ENCODE results near the gene ADRA2C. TPM values are rescaled to one million over a fixed set of nuclear protein-coding genes. Genes with fewer than 3 reads are reported as not detected.

Gene ADRA2C
- total RNA-seq, 3 donors from 2014 or later = not detected

- H3K9me3 Mint-ChIP-seq = no peaks in the 10 kb centered on the region
- no peak for DNase-seq
- H3K27me3 Mint-ChIP-seq (ENCODE audit: low read depth) = peaks cover 6% of the 10 kb centered on the region
- H3K36me3 Mint-ChIP-seq (ENCODE audit: insufficient read depth) = no peaks in the 10 kb centered on the region
- ATAC-seq = no peak
- no peaks in the 10 kb centered on the region for H3K4me1 Mint-ChIP-seq (ENCODE audit: low read depth)
- no peak overlapping the region for H3K4me3 Mint-ChIP-seq
Measured at GRCh38 chr4:3784454-3785291, 18.5 kb downstream of the ADRA2C start.

DNA sequence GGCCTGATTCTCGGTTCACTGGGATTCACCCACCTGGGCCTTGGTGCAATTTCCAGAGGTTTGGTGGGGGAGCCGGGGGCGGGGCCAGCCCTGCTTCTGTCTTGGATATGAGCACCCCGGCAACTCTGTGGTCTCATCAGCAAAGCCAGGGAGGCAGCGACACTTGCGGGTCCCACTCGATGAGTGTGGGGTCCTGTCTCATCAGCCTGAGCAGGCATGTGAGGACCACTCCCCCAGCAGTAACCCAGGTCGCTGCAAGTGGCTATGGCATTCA lies 19.0 kb downstream of the ADRA2C start:
- Mint-ChIP-seq H3K36me3 (ENCODE audit: insufficient read depth) (no peaks in the 10 kb centered on the region), H3K9me3 (no peaks in the 10 kb centered on the region), H3K4me3 (no peak overlapping the region), H3K27me3 (ENCODE audit: low read depth) (peaks cover 6% of the 10 kb centered on the region), H3K4me1 (ENCODE audit: low read depth) (no peaks in the 10 kb centered on the region)
- ATAC-seq (no peak), DNase-seq (no peak)

GRCh38 chr4:3786196-3786869 lies 20.1 kb downstream of the ADRA2C start:
- H3K27me3 Mint-ChIP-seq (ENCODE audit: low read depth) = peaks cover 11% of the 10 kb centered on the region
- ATAC-seq (no peak), DNase-seq (no peak)
- H3K9me3 Mint-ChIP-seq = no peaks in the 10 kb centered on the region
- H3K4me3 Mint-ChIP-seq = no peak overlapping the region
- H3K4me1 Mint-ChIP-seq (ENCODE audit: low read depth) = no peaks in the 10 kb centered on the region
- no peaks in the 10 kb centered on the region for H3K36me3 Mint-ChIP-seq (ENCODE audit: insufficient read depth)

- peaks cover 17% of the 10 kb centered on the region for H3K27me3 Mint-ChIP-seq (ENCODE audit: low read depth)
- no peaks in the 10 kb centered on the region for H3K4me1 Mint-ChIP-seq (ENCODE audit: low read depth)
- no peaks in the 10 kb centered on the region for H3K36me3 Mint-ChIP-seq (ENCODE audit: insufficient read depth)
- H3K9me3 Mint-ChIP-seq = no peaks in the 10 kb centered on the region
- DNase-seq = no peak
- no peak overlapping the region for H3K4me3 Mint-ChIP-seq
- ATAC-seq = no peak
Measured at GRCh38 chr4:3787489-3788365, 21.5 kb downstream of the ADRA2C start.

GRCh38 chr4:3788366-3788660 lies 22.1 kb downstream of the ADRA2C start:
- no peak for ATAC-seq

GRCh38 chr4:3789587-3789986 lies 23.4 kb downstream of the ADRA2C start:
- Mint-ChIP-seq H3K4me3 (no peak overlapping the region), H3K9me3 (peaks cover under 1% of the 10 kb centered on the region), H3K36me3 (ENCODE audit: insufficient read depth) (no peaks in the 10 kb centered on the region), H3K27me3 (ENCODE audit: low read depth) (peaks cover 13% of the 10 kb centered on the region), H3K4me1 (ENCODE audit: low read depth) (no peaks in the 10 kb centered on the region)
- no peak for ATAC-seq
- DNase-seq = no peak

More at GRCh38 chr4:3788366-3788660, 22.1 kb downstream of the ADRA2C start:
- Mint-ChIP-seq H3K36me3 (ENCODE audit: insufficient read depth) (no peaks in the 10 kb centered on the region), H3K4me1 (ENCODE audit: low read depth) (no peaks in the 10 kb centered on the region), H3K9me3 (no peaks in the 10 kb centered on the region), H3K4me3 (no peak overlapping the region), H3K27me3 (ENCODE audit: low read depth) (peaks cover 15% of the 10 kb centered on the region)
- no peak for DNase-seq

DNA sequence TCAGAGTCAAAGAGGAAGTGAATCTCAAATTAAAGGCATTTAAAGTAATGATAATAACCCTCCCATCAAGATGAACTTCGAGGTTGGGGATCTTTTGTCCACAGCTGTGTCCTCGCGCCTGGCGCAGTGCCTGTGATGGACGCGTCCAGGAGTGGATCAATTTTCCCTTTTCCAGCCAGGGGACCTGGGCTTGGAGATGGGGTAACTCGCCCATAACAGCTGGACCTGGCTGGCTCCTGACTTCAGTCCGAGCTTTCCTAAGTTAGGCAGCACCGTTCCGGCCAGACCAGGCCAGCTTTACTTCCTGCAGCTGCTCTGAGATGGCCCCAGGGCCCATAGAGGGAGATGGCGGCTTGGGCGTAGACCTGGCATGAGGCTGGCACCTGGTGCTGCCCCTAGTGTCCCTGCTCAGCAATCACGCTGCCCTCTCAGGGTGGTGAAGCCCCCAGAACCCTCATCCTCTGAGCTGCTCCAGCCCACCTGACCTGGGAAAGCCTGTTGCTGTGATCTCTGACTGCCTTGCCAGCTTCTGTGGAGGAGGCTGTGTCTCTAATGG lies 23.9 kb downstream of the ADRA2C start:
- H3K4me3 Mint-ChIP-seq = no peak overlapping the region
- peaks cover 5% of the 10 kb centered on the region for H3K9me3 Mint-ChIP-seq
- H3K4me1 Mint-ChIP-seq (ENCODE audit: low read depth) = no peaks in the 10 kb centered on the region
- H3K36me3 Mint-ChIP-seq (ENCODE audit: insufficient read depth) = no peaks in the 10 kb centered on the region
- DNase-seq = no peak
- no peak for ATAC-seq
- H3K27me3 Mint-ChIP-seq (ENCODE audit: low read depth) = peaks cover 13% of the 10 kb centered on the region

DNA sequence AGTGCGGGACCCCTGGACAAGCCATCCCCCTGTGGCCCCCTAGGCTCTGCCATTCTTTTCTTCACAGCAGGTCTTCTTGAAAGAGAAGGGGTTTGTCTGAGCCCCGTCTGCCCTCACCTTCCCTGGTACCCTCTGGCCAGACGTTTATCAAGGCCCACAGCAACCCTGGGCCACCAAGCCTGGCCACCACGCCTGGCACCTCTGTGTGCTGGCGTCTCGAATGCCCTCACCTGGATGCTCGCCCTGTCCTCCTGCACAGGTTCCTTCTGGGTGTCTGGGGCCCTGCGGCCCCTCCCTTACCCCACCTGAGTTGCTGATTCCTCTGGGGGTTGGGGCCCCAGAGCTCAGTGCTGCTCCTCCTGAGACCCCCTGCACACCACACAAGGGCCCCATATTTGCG lies 25.1 kb downstream of the ADRA2C start:
- ATAC-seq (no peak), DNase-seq (no peak)
- Mint-ChIP-seq H3K36me3 (ENCODE audit: insufficient read depth) (no peaks in the 10 kb centered on the region), H3K4me1 (ENCODE audit: low read depth) (no peaks in the 10 kb centered on the region), H3K9me3 (peaks cover 17% of the 10 kb centered on the region), H3K4me3 (no peak overlapping the region), H3K27me3 (ENCODE audit: low read depth) (peaks cover 13% of the 10 kb centered on the region)

DNA sequence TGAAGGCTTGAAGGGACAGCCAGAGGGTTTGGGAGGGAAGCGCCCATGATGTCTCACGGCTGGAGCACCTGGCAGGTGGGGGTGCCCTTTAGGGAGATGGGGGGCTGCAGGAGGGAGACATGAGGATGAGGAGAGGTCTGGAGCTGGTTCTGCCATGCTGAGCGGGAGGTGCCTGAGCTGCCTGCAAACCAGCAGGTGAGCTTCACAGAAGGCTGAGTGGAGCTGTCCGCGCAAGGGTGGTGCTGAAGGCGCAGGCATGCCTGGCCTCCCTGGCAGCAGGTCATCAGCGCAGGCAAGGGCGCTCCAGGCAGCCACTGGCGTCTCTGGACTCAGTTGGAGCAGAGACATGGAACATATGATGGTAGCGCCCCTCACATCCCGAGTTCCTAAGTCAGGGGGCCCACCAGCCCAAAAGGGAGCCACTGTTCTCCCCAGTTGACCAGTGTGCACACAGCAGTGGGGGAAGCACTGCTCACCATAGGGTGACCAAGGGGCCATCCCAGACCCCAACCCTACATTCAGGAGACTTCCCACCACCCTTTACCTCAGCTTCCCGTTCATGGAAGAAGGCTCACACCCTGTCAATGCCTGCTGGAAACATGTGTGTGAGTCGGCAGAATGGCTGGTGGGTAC lies 25.8 kb downstream of the ADRA2C start:
- Mint-ChIP-seq H3K4me3 (no peak overlapping the region), H3K4me1 (ENCODE audit: low read depth) (no peaks in the 10 kb centered on the region), H3K9me3 (peaks cover 23% of the 10 kb centered on the region), H3K27me3 (ENCODE audit: low read depth) (peaks cover 13% of the 10 kb centered on the region), H3K36me3 (ENCODE audit: insufficient read depth) (no peaks in the 10 kb centered on the region)
- DNase-seq (no peak), ATAC-seq (no peak)

- peaks cover 23% of the 10 kb centered on the region for H3K9me3 Mint-ChIP-seq
- no peak for DNase-seq
- no peaks in the 10 kb centered on the region for H3K36me3 Mint-ChIP-seq (ENCODE audit: insufficient read depth)
- ATAC-seq = no peak
- H3K4me1 Mint-ChIP-seq (ENCODE audit: low read depth) = no peaks in the 10 kb centered on the region
- H3K4me3 Mint-ChIP-seq = no peak overlapping the region
- H3K27me3 Mint-ChIP-seq (ENCODE audit: low read depth) = peaks cover 13% of the 10 kb centered on the region
Measured at GRCh38 chr4:3792813-3793212, 26.6 kb downstream of the ADRA2C start.

- H3K9me3 Mint-ChIP-seq = peaks cover 23% of the 10 kb centered on the region
- H3K4me1 Mint-ChIP-seq (ENCODE audit: low read depth) = no peaks in the 10 kb centered on the region
- no peaks in the 10 kb centered on the region for H3K36me3 Mint-ChIP-seq (ENCODE audit: insufficient read depth)
- no peak for DNase-seq
- H3K27me3 Mint-ChIP-seq (ENCODE audit: low read depth) = peaks cover 11% of the 10 kb centered on the region
- no peak for ATAC-seq
- no peak overlapping the region for H3K4me3 Mint-ChIP-seq
Measured at GRCh38 chr4:3793545-3793944, 27.4 kb downstream of the ADRA2C start.

DNA sequence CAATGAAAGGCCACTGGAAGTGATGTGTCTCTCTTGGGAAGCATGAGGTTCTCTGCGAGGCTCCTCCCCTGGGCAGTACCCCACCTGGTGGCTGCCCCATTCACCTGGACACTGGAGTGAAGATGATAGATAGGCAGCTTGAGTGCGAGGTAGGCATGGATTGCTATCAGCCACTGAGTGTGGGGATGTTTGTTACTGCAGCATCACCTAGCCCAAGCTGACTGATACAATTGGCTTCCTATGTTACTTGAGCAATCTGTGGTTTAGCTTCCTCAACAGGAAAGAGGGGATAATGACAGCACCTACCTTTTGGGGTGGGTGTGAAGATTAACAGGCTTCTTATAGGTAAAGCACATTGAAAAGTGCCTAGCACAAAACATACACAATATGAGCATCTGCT lies 30.8 kb downstream of the ADRA2C start:
- ATAC-seq = no peak
- Mint-ChIP-seq H3K9me3 (peaks cover 23% of the 10 kb centered on the region), H3K27me3 (ENCODE audit: low read depth) (peaks cover 5% of the 10 kb centered on the region), H3K4me3 (no peak overlapping the region), H3K4me1 (ENCODE audit: low read depth) (no peaks in the 10 kb centered on the region), H3K36me3 (ENCODE audit: insufficient read depth) (no peaks in the 10 kb centered on the region)
- no peak for DNase-seq

GRCh38 chr4:3797831-3798790 lies 31.9 kb downstream of the ADRA2C start:
- DNase-seq (no peak), ATAC-seq (no peak)
- no peak overlapping the region for H3K4me3 Mint-ChIP-seq
- H3K27me3 Mint-ChIP-seq (ENCODE audit: low read depth) = peaks cover 4% of the 10 kb centered on the region
- no peaks in the 10 kb centered on the region for H3K4me1 Mint-ChIP-seq (ENCODE audit: low read depth)
- no peaks in the 10 kb centered on the region for H3K36me3 Mint-ChIP-seq (ENCODE audit: insufficient read depth)
- peaks cover 23% of the 10 kb centered on the region for H3K9me3 Mint-ChIP-seq
